Measurements from ENCODE around the gene DIDO1.

DNA sequence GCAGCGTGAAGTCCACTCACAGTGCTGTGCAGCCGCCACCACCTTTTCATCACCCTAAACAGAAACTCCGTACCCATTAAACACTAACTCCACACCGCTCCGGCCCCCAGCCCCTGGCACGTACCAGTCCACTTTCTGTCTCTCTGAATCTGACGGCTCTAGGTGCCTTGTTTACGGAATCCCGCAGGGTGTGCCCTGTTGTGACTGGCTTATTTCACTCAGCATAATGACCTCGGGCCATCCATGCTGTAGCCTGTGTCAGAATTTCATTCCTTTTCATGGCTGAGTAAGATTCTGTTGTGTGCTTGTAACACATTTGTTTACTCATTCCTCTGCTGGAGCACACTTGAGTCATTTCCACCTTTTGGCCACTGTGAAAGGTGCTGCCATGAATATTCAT lies 82.6 kb downstream of the DIDO1 start:
- TF ChIP-seq CTCF (IDR thresholded peaks at IDR 0.05) (no peak), POLR2A (IDR thresholded peaks at IDR 0.05) (no peak), POLR2AphosphoS5 (IDR thresholded peaks at IDR 0.05) (no peak)
